ENCODE results near the gene KLF9.

DNA sequence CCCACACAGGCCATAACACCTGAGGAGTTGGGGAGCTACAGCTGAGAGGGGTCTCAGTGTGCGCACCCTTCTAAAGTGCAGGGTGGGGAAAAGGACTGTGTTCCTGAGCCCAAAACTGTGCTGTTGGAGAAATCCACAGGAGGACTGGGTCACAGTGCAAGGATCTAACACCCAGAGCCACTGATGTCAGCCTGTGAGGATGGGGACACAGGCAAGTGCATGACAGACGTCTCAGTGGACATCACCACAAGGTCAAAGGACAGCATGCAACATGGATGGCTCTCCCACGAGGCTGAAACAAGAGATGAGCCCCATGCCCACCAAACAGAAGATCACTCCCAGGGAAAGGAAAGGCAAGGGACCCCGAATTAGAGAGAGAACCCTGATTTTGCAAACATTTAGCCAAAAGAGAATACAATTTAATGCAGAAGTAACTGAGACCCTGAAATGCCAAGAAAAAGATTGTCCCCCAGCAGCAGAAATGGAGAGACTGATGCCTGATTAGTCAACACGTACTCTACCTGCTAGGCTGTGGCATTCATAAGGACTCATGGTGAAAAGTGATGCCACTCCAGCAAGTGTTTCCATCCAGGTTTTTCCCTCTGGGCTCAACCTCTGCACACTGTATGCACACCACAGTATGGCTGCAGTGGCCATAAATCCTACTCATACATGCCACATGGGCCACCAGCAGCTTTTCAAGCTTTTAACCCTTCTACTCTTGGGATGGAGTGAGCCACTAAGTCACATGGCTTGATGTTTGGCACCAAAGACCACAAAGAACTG lies 14.2 kb downstream of the KLF9 start:
- TF ChIP-seq ZNF16 (tag by site-specific recombination; IDR thresholded peaks at IDR 0.05; ENCODE audit: low read depth) (no peak), ZNF23 (tag by site-specific recombination; IDR thresholded peaks at IDR 0.05; ENCODE audit: borderline replicate concordance) (no peak), HOXA7 (CRISPR knock-in tag; IDR thresholded peaks at IDR 0.05; ENCODE audit: borderline replicate concordance) (no peak)
- TF ChIP-seq, protein P1, sequence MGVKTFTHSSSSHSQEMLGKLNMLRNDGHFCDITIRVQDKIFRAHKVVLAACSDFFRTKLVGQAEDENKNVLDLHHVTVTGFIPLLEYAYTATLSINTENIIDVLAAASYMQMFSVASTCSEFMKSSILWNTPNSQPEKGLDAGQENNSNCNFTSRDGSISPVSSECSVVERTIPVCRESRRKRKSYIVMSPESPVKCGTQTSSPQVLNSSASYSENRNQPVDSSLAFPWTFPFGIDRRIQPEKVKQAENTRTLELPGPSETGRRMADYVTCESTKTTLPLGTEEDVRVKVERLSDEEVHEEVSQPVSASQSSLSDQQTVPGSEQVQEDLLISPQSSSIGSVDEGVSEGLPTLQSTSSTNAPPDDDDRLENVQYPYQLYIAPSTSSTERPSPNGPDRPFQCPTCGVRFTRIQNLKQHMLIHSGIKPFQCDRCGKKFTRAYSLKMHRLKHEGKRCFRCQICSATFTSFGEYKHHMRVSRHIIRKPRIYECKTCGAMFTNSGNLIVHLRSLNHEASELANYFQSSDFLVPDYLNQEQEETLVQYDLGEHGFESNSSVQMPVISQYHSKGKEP (tag by site-specific recombination; IDR thresholded peaks at IDR 0.05): no peak
- TF ChIP-seq, protein P2, sequence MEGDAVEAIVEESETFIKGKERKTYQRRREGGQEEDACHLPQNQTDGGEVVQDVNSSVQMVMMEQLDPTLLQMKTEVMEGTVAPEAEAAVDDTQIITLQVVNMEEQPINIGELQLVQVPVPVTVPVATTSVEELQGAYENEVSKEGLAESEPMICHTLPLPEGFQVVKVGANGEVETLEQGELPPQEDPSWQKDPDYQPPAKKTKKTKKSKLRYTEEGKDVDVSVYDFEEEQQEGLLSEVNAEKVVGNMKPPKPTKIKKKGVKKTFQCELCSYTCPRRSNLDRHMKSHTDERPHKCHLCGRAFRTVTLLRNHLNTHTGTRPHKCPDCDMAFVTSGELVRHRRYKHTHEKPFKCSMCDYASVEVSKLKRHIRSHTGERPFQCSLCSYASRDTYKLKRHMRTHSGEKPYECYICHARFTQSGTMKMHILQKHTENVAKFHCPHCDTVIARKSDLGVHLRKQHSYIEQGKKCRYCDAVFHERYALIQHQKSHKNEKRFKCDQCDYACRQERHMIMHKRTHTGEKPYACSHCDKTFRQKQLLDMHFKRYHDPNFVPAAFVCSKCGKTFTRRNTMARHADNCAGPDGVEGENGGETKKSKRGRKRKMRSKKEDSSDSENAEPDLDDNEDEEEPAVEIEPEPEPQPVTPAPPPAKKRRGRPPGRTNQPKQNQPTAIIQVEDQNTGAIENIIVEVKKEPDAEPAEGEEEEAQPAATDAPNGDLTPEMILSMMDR (tag by site-specific recombination; IDR thresholded peaks at IDR 0.05): no peak
- TF ChIP-seq, protein P3, sequence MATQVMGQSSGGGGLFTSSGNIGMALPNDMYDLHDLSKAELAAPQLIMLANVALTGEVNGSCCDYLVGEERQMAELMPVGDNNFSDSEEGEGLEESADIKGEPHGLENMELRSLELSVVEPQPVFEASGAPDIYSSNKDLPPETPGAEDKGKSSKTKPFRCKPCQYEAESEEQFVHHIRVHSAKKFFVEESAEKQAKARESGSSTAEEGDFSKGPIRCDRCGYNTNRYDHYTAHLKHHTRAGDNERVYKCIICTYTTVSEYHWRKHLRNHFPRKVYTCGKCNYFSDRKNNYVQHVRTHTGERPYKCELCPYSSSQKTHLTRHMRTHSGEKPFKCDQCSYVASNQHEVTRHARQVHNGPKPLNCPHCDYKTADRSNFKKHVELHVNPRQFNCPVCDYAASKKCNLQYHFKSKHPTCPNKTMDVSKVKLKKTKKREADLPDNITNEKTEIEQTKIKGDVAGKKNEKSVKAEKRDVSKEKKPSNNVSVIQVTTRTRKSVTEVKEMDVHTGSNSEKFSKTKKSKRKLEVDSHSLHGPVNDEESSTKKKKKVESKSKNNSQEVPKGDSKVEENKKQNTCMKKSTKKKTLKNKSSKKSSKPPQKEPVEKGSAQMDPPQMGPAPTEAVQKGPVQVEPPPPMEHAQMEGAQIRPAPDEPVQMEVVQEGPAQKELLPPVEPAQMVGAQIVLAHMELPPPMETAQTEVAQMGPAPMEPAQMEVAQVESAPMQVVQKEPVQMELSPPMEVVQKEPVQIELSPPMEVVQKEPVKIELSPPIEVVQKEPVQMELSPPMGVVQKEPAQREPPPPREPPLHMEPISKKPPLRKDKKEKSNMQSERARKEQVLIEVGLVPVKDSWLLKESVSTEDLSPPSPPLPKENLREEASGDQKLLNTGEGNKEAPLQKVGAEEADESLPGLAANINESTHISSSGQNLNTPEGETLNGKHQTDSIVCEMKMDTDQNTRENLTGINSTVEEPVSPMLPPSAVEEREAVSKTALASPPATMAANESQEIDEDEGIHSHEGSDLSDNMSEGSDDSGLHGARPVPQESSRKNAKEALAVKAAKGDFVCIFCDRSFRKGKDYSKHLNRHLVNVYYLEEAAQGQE (tag by site-specific recombination; IDR thresholded peaks at IDR 0.05): no peak
- TF ChIP-seq, protein P4, sequence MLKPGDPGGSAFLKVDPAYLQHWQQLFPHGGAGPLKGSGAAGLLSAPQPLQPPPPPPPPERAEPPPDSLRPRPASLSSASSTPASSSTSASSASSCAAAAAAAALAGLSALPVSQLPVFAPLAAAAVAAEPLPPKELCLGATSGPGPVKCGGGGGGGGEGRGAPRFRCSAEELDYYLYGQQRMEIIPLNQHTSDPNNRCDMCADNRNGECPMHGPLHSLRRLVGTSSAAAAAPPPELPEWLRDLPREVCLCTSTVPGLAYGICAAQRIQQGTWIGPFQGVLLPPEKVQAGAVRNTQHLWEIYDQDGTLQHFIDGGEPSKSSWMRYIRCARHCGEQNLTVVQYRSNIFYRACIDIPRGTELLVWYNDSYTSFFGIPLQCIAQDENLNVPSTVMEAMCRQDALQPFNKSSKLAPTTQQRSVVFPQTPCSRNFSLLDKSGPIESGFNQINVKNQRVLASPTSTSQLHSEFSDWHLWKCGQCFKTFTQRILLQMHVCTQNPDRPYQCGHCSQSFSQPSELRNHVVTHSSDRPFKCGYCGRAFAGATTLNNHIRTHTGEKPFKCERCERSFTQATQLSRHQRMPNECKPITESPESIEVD (tag by site-specific recombination; IDR thresholded peaks at IDR 0.05): no peak
- TF ChIP-seq, protein P5, sequence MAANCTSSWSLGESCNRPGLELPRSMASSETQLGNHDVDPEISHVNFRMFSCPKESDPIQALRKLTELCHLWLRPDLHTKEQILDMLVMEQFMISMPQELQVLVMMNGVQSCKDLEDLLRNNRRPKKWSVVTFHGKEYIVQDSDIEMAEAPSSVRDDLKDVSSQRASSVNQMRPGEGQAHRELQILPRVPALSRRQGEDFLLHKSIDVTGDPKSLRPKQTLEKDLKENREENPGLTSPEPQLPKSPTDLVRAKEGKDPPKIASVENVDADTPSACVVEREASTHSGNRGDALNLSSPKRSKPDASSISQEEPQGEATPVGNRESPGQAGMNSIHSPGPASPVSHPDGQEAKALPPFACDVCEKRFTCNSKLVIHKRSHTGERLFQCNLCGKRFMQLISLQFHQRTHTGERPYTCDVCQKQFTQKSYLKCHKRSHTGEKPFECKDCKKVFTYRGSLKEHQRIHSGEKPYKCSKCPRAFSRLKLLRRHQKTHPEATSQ (tag by site-specific recombination; IDR thresholded peaks at IDR 0.05): no peak

All from HEK293 (cell line).